ENCODE results near the gene RAF1. TPM values are rescaled to one million over a fixed set of nuclear protein-coding genes. Genes with fewer than 3 reads are reported as not detected.

The RAF1 gene
- total RNA-seq, 1 donor from 2014 or later, result 115 TPM

DNA sequence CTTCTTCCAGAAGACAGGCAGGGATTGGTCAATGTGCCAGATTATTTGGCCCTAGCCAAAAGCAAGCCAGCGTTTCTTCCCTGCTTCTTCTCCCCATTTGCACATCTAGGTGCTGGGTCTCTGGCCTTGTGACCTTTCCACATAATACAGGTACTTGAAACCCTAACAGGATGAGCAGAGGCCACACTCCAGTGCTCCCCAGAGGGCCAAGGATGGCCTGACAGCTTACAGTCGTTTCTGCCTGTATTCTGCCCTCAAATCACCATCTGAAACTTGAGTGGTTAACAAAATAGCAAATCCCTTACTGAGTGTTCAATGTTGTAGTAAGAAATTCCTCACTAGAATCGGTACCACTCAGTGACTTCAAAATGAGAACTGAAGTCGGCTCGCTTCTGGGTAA lies 77.9 kb downstream of the RAF1 start:
- no peak overlapping the region for H3K4me3 Mint-ChIP-seq

DNA sequence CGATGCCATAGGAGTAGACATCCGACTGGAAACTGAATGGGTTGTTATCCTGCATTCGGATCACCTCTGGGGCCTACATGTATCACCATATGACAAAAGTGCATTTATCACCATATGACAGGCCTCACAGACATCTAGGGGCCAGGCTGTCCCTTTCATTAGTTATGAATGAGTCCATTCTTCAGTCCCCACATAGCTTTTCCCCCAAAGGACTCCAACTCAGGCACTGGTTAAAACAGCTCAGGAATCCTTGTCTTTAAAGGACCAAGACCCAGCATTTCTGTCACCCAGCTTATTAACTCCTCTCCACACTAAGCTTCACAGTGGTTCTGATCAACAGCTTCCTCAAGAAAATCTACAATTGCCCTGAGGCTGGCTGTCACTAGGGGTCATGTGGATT lies 78.7 kb downstream of the RAF1 start:
- H3K4me1 ChIP-seq, result no peaks in the 10 kb centered on the region
- H3K9ac ChIP-seq, result no peak overlapping the region
- no peak for DNase-seq (ENCODE audit: low spot score)
- TF ChIP-seq EZH2phosphoT487 (IDR thresholded peaks at IDR 0.05), result no peak
- no peaks in the 10 kb centered on the region for H3K36me3 ChIP-seq
- Mint-ChIP-seq H3K9me3 (no peaks in the 10 kb centered on the region), H3K27ac (no peak overlapping the region), H3K4me3 (no peak overlapping the region), H3K4me1 (no peaks in the 10 kb centered on the region), H3K27me3 (ENCODE audit: insufficient read depth, low read depth) (peaks cover 2% of the 10 kb centered on the region), H3K36me3 (peaks cover 30% of the 10 kb centered on the region)
- no peaks in the 10 kb centered on the region for H3K27me3 ChIP-seq
- no peaks in the 10 kb centered on the region for H3K79me2 ChIP-seq (ENCODE audit: low read depth)
- H3K4me2 ChIP-seq, result no peak overlapping the region
- H4K20me1 ChIP-seq (ENCODE audit: low read depth), result no peaks in the 10 kb centered on the region
- no peak overlapping the region for H2AFZ ChIP-seq (replicated peaks)
- no peaks in the 10 kb centered on the region for H3K9me3 ChIP-seq (ENCODE audit: low read depth)
- H3F3A ChIP-seq (ENCODE audit: low read depth), result peaks cover 11% of the 10 kb centered on the region
- no peak overlapping the region for H3K27ac ChIP-seq
- no peak overlapping the region for H3K4me3 ChIP-seq

More for the DNA sequence above, 77.9 kb downstream of the RAF1 start:
- H3K27ac Mint-ChIP-seq, result no peak overlapping the region
- no peaks in the 10 kb centered on the region for H3K9me3 Mint-ChIP-seq
- no peaks in the 10 kb centered on the region for H3K79me2 ChIP-seq (ENCODE audit: low read depth)
- no peaks in the 10 kb centered on the region for H3K4me1 ChIP-seq
- no peaks in the 10 kb centered on the region for H4K20me1 ChIP-seq (ENCODE audit: low read depth)
- no peak overlapping the region for H2AFZ ChIP-seq (replicated peaks)
- H3K4me1 Mint-ChIP-seq, result no peaks in the 10 kb centered on the region
- peaks cover 29% of the 10 kb centered on the region for H3K36me3 Mint-ChIP-seq
- no peak for DNase-seq (ENCODE audit: low spot score)
- H3K4me2 ChIP-seq, result no peak overlapping the region
- H3K36me3 ChIP-seq, result no peaks in the 10 kb centered on the region
- peaks cover 2% of the 10 kb centered on the region for H3K27me3 Mint-ChIP-seq (ENCODE audit: insufficient read depth, low read depth)
- no peak overlapping the region for H3K4me3 ChIP-seq
- H3K27me3 ChIP-seq, result no peaks in the 10 kb centered on the region
- H3K9me3 ChIP-seq (ENCODE audit: low read depth), result no peaks in the 10 kb centered on the region
- no peak overlapping the region for H3K9ac ChIP-seq
- peaks cover 11% of the 10 kb centered on the region for H3F3A ChIP-seq (ENCODE audit: low read depth)
- TF ChIP-seq, protein P1, sequence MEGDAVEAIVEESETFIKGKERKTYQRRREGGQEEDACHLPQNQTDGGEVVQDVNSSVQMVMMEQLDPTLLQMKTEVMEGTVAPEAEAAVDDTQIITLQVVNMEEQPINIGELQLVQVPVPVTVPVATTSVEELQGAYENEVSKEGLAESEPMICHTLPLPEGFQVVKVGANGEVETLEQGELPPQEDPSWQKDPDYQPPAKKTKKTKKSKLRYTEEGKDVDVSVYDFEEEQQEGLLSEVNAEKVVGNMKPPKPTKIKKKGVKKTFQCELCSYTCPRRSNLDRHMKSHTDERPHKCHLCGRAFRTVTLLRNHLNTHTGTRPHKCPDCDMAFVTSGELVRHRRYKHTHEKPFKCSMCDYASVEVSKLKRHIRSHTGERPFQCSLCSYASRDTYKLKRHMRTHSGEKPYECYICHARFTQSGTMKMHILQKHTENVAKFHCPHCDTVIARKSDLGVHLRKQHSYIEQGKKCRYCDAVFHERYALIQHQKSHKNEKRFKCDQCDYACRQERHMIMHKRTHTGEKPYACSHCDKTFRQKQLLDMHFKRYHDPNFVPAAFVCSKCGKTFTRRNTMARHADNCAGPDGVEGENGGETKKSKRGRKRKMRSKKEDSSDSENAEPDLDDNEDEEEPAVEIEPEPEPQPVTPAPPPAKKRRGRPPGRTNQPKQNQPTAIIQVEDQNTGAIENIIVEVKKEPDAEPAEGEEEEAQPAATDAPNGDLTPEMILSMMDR (IDR thresholded peaks at IDR 0.05), result no peak
- H3K27ac ChIP-seq, result peak overlapping the region; percentile 24

DNA sequence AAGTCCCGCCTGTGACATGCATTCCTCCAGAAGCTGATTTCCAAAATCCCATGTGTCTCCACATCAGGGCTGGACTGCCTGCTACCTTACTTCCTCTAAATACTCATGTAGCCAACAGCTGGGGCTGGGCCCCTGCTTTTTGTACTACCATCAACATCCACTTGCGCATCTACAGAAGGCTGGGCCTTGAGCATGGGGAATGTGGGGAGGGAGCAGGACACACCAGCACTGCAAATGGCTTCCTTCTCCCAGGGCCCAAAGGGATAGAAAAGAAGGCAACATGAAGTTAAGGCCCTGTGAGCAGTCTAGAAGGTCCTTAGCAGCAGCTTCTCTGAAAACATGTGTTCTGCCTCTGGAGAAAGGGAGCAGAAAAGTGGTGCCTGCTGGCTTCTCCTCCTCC lies 79.8 kb downstream of the RAF1 start:
- TF ChIP-seq EZH2 (IDR thresholded peaks at IDR 0.05), result no peak
- no peak for TF ChIP-seq EZH2phosphoT487 (IDR thresholded peaks at IDR 0.05)
- TF ChIP-seq, protein P1 (IDR thresholded peaks at IDR 0.05), result no peak
- H3K79me2 ChIP-seq (ENCODE audit: low read depth), result no peaks in the 10 kb centered on the region
- no peaks in the 10 kb centered on the region for H4K20me1 ChIP-seq (ENCODE audit: low read depth)
- H3K4me3 ChIP-seq, result no peak overlapping the region
- no peaks in the 10 kb centered on the region for H3K36me3 ChIP-seq
- no peak overlapping the region for H3K4me2 ChIP-seq
- no peaks in the 10 kb centered on the region for H3K9me3 ChIP-seq (ENCODE audit: low read depth)
- H3K9ac ChIP-seq, result no peak overlapping the region
- no peaks in the 10 kb centered on the region for H3K4me1 ChIP-seq
- no peaks in the 10 kb centered on the region for H3K4me1 Mint-ChIP-seq
- H3K4me3 Mint-ChIP-seq, result no peak overlapping the region
- H2AFZ ChIP-seq (replicated peaks), result no peak overlapping the region
- H3K36me3 Mint-ChIP-seq, result peaks cover 29% of the 10 kb centered on the region
- peaks cover 7% of the 10 kb centered on the region for H3F3A ChIP-seq (ENCODE audit: low read depth)
- H3K27ac ChIP-seq, result peak overlapping the region; percentile 20
- no peak overlapping the region for H3K27ac Mint-ChIP-seq
- no peaks in the 10 kb centered on the region for H3K9me3 Mint-ChIP-seq
- no peak for DNase-seq (ENCODE audit: low spot score)
- H3K27me3 Mint-ChIP-seq (ENCODE audit: insufficient read depth, low read depth), result peaks cover 2% of the 10 kb centered on the region
- no peaks in the 10 kb centered on the region for H3K27me3 ChIP-seq

DNA sequence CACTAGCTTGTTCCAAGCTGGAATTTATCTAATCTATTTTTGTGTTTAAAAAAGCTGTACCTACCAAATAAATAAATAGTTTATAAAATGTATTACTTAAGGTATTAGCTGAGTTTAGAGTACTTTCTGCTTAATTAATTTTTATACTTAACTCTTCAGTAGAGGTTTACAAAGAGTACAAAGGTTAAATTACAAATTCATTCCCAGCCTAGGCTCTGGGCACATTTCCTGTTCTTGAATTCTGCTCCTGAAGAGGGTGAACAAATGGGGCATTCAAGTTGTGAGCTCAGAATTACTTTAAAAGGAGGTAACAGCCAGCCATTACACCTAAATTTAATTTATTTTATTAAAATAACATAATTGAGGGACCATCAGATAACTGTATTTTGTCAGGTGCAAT lies 80.6 kb downstream of the RAF1 start:
- H3K9me3 ChIP-seq (ENCODE audit: low read depth), result no peaks in the 10 kb centered on the region
- H3F3A ChIP-seq (ENCODE audit: low read depth), result peaks cover 7% of the 10 kb centered on the region
- Mint-ChIP-seq H3K27me3 (ENCODE audit: insufficient read depth, low read depth) (peaks cover 2% of the 10 kb centered on the region), H3K4me1 (no peaks in the 10 kb centered on the region), H3K27ac (no peak overlapping the region), H3K4me3 (no peak overlapping the region), H3K36me3 (peaks cover 21% of the 10 kb centered on the region), H3K9me3 (no peaks in the 10 kb centered on the region)
- no peak overlapping the region for H3K4me2 ChIP-seq
- no peak overlapping the region for H3K27ac ChIP-seq
- no peak overlapping the region for H3K9ac ChIP-seq
- no peaks in the 10 kb centered on the region for H3K4me1 ChIP-seq
- H4K20me1 ChIP-seq (ENCODE audit: low read depth), result no peaks in the 10 kb centered on the region
- no peak overlapping the region for H2AFZ ChIP-seq (replicated peaks)
- no peaks in the 10 kb centered on the region for H3K36me3 ChIP-seq
- no peak overlapping the region for H3K4me3 ChIP-seq
- H3K79me2 ChIP-seq (ENCODE audit: low read depth), result no peaks in the 10 kb centered on the region
- no peak for DNase-seq (ENCODE audit: low spot score)
- H3K27me3 ChIP-seq, result no peaks in the 10 kb centered on the region
- TF ChIP-seq EZH2 (IDR thresholded peaks at IDR 0.05) (no peak), EZH2phosphoT487 (IDR thresholded peaks at IDR 0.05) (no peak)
- TF ChIP-seq, protein P1 (IDR thresholded peaks at IDR 0.05), result no peak

All from neural progenitor cell (in vitro differentiated cells).